NCI-H774 (cell line): ENCODE measurements around the gene ERC1.

Experiments used
- DNase-seq: peaks from one replicate; lab custom pipeline; 2025; lab: John Stamatoyannopoulos, UW

ERC1 gene

DNA sequence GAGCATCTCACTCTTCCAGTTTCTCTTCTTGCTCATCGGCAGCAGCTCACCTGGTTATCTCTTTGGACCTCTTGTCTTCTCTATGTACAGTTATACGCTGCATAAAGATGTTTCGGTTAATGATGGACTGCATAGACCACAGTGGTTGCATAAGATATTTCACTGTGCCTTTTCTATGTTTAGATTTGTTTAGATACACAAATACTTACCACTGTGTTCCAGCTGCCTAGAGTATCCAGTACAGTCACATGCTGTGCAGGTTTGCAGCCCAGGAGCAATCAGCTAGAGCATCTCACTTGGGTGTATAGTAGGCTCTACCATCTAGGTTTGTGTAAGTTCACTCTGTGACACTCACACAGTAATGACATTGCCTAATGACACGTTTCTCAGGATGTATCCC lies 545.8 kb downstream of the ERC1 start:
- no peak for DNase-seq

GRCh38 chr12:1539135-1539534 lies 548.1 kb downstream of the ERC1 start:
- DNase-seq: no peak

DNA sequence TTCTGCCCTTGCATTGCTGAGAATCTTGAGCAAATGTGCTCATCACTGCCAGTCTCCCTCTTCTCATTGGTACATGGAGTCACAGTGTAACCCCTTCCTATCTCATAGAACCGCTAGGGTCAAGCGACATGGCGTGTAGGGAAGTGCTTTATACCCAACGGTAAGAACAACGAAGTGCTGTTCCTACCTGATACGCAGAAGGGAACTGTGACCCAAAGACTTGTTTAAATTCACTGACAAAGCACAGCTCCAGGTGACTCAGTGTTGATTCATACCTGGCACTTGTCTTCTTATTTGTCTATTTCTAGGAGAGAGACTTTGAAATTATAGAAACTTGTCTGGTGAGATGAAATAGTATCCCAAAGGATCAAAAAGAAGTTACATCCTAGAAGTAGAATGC lies 549.7 kb downstream of the ERC1 start:
- DNase-seq: no peak

DNA sequence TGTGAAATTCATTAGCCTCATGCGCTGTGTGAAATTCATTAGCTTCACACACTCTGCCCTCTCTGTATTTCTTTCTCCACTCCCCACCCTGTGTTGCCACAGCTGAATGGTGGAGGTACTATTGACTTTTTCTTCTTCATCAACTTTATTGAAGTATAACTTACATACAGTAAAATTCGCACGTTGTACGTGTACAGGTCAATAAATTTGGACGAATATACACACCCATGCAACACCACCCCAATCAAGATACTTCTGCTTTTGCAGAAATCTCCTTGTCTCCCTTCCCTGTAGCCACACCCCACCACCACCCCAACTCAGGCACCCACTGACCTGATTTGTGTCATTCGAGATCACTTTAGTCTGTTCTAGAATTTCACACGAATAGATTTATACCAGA lies 551.6 kb downstream of the ERC1 start:
- no peak for DNase-seq

- DNase-seq: no peak
Measured at GRCh38 chr12:1544996-1545700, 554.1 kb downstream of the ERC1 start.
